Measurements from ENCODE around the gene PEBP1. TPM values are rescaled to one million over a fixed set of nuclear protein-coding genes. Genes with fewer than 3 reads are reported as not detected.

The PEBP1 gene
- total RNA-seq (2022; extraction: Qiagen RNA extraction; ENCODE audit: low read depth) = 223 to 289 TPM (median 266 TPM) in 5 replicates

DNA sequence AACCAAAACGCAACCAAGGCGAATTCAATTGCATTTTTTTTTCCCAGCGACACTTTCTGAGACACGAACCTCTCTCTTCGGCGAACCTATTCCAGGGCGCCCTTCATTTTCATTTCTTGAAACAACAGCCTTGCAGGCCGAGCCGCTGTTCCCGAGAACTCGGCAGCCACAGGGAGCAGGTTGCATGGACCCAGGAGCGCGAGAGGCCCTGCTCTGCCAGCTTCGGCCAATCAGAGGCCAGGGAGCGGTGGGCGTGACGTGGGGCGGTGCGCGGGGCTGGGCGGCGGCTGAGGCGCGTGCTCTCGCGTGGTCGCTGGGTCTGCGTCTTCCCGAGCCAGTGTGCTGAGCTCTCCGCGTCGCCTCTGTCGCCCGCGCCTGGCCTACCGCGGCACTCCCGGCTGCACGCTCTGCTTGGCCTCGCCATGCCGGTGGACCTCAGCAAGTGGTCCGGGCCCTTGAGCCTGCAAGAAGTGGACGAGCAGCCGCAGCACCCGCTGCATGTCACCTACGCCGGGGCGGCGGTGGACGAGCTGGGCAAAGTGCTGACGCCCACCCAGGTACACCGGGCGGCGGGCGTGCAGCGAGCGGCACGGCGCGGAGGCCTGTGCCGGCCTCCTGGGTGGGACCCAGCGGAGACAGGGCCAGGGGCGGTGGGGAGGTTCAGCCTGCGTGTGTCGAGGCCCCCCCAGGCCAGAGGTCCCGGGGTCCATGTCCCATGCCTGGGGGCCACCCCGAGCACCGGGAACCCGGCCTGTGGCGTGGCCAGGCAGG is at the start of gene PEBP1:
TSS of gene PEBP1 (plus strand) at position 337 of the 771 bp plus-strand sequence. CDS start at position 423, 86 bp downstream.

DNA sequence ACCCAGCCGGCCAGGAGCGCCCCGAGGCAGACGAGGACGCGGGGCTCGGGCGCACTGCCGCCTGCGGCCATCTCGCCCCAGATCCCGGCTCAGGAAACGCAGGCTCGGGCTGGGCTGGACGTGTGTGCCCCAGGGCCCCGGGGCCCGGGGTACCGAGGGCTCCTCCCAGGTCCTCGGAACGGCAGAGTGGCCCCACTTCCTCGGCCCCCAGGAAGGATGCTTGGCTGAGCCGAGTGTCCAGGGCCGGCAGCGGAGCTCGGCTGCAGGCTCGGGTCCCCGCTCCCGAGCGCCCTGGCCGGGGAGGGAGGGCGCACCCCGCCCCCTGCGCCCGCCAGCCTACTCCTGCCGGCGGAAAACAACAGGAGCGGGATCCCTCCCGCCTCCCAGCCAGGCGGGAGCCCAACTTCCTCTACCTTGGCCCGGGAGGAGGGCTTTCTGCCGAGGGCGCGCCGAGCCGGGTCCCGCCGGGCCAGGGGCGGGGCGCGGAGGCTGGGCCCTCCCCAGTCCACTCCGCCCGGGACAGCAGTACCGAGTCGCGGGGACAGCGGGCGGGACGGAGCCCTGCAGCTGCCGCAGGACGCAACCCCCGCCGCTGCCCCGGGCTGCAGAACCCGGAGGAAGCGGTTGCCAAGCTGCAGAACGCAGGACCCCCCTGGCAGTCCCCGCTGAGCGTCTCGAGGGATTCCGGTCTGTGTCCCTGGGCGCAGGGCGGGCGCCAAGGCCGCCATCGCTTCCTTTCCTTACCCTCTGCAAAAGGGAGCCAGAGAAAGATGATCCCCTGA is 32.1 kb upstream of the PEBP1 start, which contains the start of gene VSIG10:
TSS of gene VSIG10 (minus strand) at position 411 of the 782 bp plus-strand sequence. CDS start at position 71, 340 bp downstream.

Other genes starting within 250 kb of the PEBP1 start
- gene KSR2, start 167.1 kb upstream of the PEBP1 start, total RNA-seq (2022; extraction: Qiagen RNA extraction; ENCODE audit: low read depth) = 0.66 to 0.83 TPM (median 0.68 TPM) in 5 replicates
- gene RFC5, start 119.4 kb upstream of the PEBP1 start, total RNA-seq (2022; extraction: Qiagen RNA extraction; ENCODE audit: low read depth) = 40.7 to 49.0 TPM (median 41.7 TPM) in 5 replicates
- gene WSB2, start 74.9 kb upstream of the PEBP1 start, total RNA-seq (2022; extraction: Qiagen RNA extraction; ENCODE audit: low read depth) = 68.6 to 73.1 TPM (median 69.4 TPM) in 5 replicates
- 17.7 to 21.8 TPM (median 19.0 TPM) in 5 replicates for gene VSIG10, start 32.1 kb upstream of the PEBP1 start, total RNA-seq (2022; extraction: Qiagen RNA extraction; ENCODE audit: low read depth)
- gene TAOK3, start 236.8 kb downstream of the PEBP1 start, total RNA-seq (2022; extraction: Qiagen RNA extraction; ENCODE audit: low read depth) = 7.5 to 12.7 TPM (median 9.9 TPM) in 5 replicates
- 15.8 to 17.4 TPM (median 16.6 TPM) in 5 replicates for gene SUDS3, start 240.4 kb downstream of the PEBP1 start, total RNA-seq (2022; extraction: Qiagen RNA extraction; ENCODE audit: low read depth)

All from A549 treated with CpdA at 1 μM for 4 hours (cell line).